Measurements from ENCODE around the gene DPH2. TPM values are rescaled to one million over a fixed set of nuclear protein-coding genes. Genes with fewer than 3 reads are reported as not detected.

Gene DPH2
- polyA plus RNA-seq, 1 donor from 2014 or later = 26.0 TPM

GRCh38 chr1:43957407-43958040 lies 12.3 kb upstream of the DPH2 start:
- Histone ChIP-seq H3K4me3 (ENCODE audit: low read length) (no peak overlapping the region), H3K79me2 (replicated peaks; ENCODE audit: insufficient read depth, low read length) (peaks cover 25% of the 10 kb centered on the region), H3K9me3 (ENCODE audit: low read length) (no peaks in the 10 kb centered on the region), H3K27me3 (ENCODE audit: insufficient read depth, low read depth, low read length) (no peaks in the 10 kb centered on the region), H3K9me2 (ENCODE audit: insufficient read depth, low read length) (no peaks in the 10 kb centered on the region), H4K20me1 (ENCODE audit: insufficient read depth) (no peaks in the 10 kb centered on the region), H3F3A (ENCODE audit: insufficient read depth, low read length, poor library complexity, severe bottlenecking) (no peaks in the 10 kb centered on the region), H3K9ac (ENCODE audit: low read length) (no peak overlapping the region), H3K36me3 (ENCODE audit: insufficient read depth, low read length) (peaks cover 17% of the 10 kb centered on the region), H3K27ac (ENCODE audit: low read length) (no peak overlapping the region), H3K4me2 (ENCODE audit: low read length) (no peak overlapping the region), H2AFZ (ENCODE audit: low read depth, low read length) (no peak overlapping the region)
- no peak for TF ChIP-seq POLR2AphosphoS5 (IDR thresholded peaks at IDR 0.05)
- no peak for TF ChIP-seq SMC3 (conservative IDR thresholded peaks at IDR 0.05; ENCODE audit: poor library complexity)
- TF ChIP-seq EZH2 (IDR thresholded peaks at IDR 0.05; ENCODE audit: borderline replicate concordance, insufficient read depth, low read length, poor library complexity, severe bottlenecking) = no peak
- no peak for TF ChIP-seq MXI1 (conservative IDR thresholded peaks at IDR 0.05; ENCODE audit: poor library complexity, severe bottlenecking)
- no peak for TF ChIP-seq RAD21 (conservative IDR thresholded peaks at IDR 0.05)
- TF ChIP-seq EP300 (conservative IDR thresholded peaks at IDR 0.05; ENCODE audit: poor library complexity, severe bottlenecking) = no peak
- TF ChIP-seq, protein P1, sequence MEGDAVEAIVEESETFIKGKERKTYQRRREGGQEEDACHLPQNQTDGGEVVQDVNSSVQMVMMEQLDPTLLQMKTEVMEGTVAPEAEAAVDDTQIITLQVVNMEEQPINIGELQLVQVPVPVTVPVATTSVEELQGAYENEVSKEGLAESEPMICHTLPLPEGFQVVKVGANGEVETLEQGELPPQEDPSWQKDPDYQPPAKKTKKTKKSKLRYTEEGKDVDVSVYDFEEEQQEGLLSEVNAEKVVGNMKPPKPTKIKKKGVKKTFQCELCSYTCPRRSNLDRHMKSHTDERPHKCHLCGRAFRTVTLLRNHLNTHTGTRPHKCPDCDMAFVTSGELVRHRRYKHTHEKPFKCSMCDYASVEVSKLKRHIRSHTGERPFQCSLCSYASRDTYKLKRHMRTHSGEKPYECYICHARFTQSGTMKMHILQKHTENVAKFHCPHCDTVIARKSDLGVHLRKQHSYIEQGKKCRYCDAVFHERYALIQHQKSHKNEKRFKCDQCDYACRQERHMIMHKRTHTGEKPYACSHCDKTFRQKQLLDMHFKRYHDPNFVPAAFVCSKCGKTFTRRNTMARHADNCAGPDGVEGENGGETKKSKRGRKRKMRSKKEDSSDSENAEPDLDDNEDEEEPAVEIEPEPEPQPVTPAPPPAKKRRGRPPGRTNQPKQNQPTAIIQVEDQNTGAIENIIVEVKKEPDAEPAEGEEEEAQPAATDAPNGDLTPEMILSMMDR (IDR thresholded peaks at IDR 0.05; ENCODE audit: poor library complexity, severe bottlenecking) = no peak
- TF ChIP-seq TAF1 (IDR thresholded peaks at IDR 0.05; ENCODE audit: low read depth) = no peak
- no peak for TF ChIP-seq REST (IDR thresholded peaks at IDR 0.05; ENCODE audit: borderline replicate concordance)

GRCh38 chr1:43958351-43959255 lies 11.2 kb upstream of the DPH2 start:
- no peaks in the 10 kb centered on the region for H3K9me3 ChIP-seq (ENCODE audit: low read length)
- H4K20me1 ChIP-seq (ENCODE audit: insufficient read depth) = no peaks in the 10 kb centered on the region
- TF ChIP-seq EP300 (conservative IDR thresholded peaks at IDR 0.05; ENCODE audit: poor library complexity, severe bottlenecking) = no peak
- TF ChIP-seq SMC3 (conservative IDR thresholded peaks at IDR 0.05; ENCODE audit: poor library complexity) = no peak
- TF ChIP-seq RAD21 (conservative IDR thresholded peaks at IDR 0.05) = no peak
- no peak for TF ChIP-seq POLR2AphosphoS5 (IDR thresholded peaks at IDR 0.05)
- no peak for TF ChIP-seq REST (IDR thresholded peaks at IDR 0.05; ENCODE audit: borderline replicate concordance)
- H3K27ac ChIP-seq (ENCODE audit: low read length) = no peak overlapping the region
- H3K36me3 ChIP-seq (ENCODE audit: insufficient read depth, low read length) = peaks cover 26% of the 10 kb centered on the region
- H2AFZ ChIP-seq (ENCODE audit: low read depth, low read length) = no peak overlapping the region
- peaks cover 23% of the 10 kb centered on the region for H3K79me2 ChIP-seq (replicated peaks; ENCODE audit: insufficient read depth, low read length)
- no peak overlapping the region for H3K9ac ChIP-seq (ENCODE audit: low read length)
- H3K27me3 ChIP-seq (ENCODE audit: insufficient read depth, low read depth, low read length) = no peaks in the 10 kb centered on the region
- no peaks in the 10 kb centered on the region for H3K9me2 ChIP-seq (ENCODE audit: insufficient read depth, low read length)
- H3K4me2 ChIP-seq (ENCODE audit: low read length) = no peak overlapping the region
- no peak overlapping the region for H3K4me3 ChIP-seq (ENCODE audit: low read length)
- no peaks in the 10 kb centered on the region for H3F3A ChIP-seq (ENCODE audit: insufficient read depth, low read length, poor library complexity, severe bottlenecking)
